ENCODE results near the gene SRC. TPM values are rescaled to one million over a fixed set of nuclear protein-coding genes. Genes with fewer than 3 reads are reported as not detected.

The SRC gene
- total and polyA plus RNA-seq, 2 of the 8 experiments (the other 6 are each of a cell fraction or from before 2014, with no cell fraction given), result 27.6 to 28.8 TPM

DNA sequence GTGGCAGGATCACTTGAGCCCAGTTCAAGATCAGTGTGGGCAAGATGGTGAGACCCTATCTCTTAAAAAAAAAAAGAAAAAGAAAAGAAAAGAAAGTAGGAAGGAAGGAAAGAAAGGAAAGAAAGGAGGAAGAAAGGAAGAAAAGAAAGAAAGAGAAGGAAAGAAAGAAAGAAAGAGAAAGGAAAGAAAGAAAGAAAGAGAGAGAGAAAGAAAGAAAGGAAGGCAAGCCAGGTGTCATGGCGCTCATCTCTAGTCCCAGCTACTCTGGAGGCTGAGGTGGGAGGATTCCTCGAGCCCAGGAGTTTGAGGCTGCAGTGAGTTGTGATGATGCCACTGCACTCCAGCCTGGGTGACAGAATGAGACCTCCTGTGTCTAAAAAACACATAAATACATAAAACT lies 11.5 kb upstream of the SRC start:
- H3K9ac ChIP-seq (replicated peaks in 1 of 4; ENCODE audit: extremely low read depth in 1 of 4, low read depth in 3 of 4, low read length in 3 of 4), result no peak overlapping the region
- no peaks in the 10 kb centered on the region for H3K27me3 ChIP-seq (replicated peaks in 1 of 4; ENCODE audit: control insufficient read depth in 3 of 4, extremely low read depth in 1 of 4, insufficient read depth in 3 of 4, low read length in 3 of 4)
- no peak overlapping the region for H3K56ac ChIP-seq (replicated peaks; ENCODE audit: insufficient read length, low read depth, low read length)
- no peak overlapping the region for H4K5ac ChIP-seq (ENCODE audit: insufficient read length, low read depth, low read length)
- WGBS, 2 experiments (ENCODE audit: extremely low coverage in 1 of 2, insufficient coverage in 1 of 2, insufficient read length in 1 of 2, insufficient replicate concordance in 2 of 2, low coverage in 1 of 2, low lambda C conversion rate in 2 of 2, missing lambda C conversion rate in 1 of 2), result 96% methylated on average over 2 of the region's 2 CpGs; no CpG with 5 or more reads in 1 of the 2 experiments
- H3K36me3 ChIP-seq (ENCODE audit: control insufficient read depth in 2 of 4, insufficient read depth in 4 of 4, low read length in 3 of 4), result no peaks in the 10 kb centered on the region
- H3K9me3 ChIP-seq (ENCODE audit: insufficient read depth in 2 of 2, low read depth in 1 of 2, low read length in 1 of 2), result no peaks in the 10 kb centered on the region
- H2BK5ac ChIP-seq (ENCODE audit: low read depth, low read length), result no peak overlapping the region
- no peak for FAIRE-seq
- no peak overlapping the region for H2AFZ ChIP-seq (ENCODE audit: low read length)
- H3K4ac ChIP-seq (replicated peaks; ENCODE audit: insufficient read length, low read depth, low read length), result no peak overlapping the region
- H3K23ac ChIP-seq (ENCODE audit: insufficient read length), result no peak overlapping the region
- no peaks in the 10 kb centered on the region for H3K79me2 ChIP-seq (ENCODE audit: control insufficient read depth in 1 of 2, insufficient read depth in 2 of 2, low read length in 2 of 2)
- no peak overlapping the region for H2BK120ac ChIP-seq (replicated peaks; ENCODE audit: low read depth, low read length)
- H2BK15ac ChIP-seq (ENCODE audit: low read length), result no peak overlapping the region
- ChIA-PET POLR2A (ENCODE audit: partially characterized antibody) (interaction anchor here (7.7 kb wide), 1 partner anchor 12 kb away, joined by 50 read pairs; the partner anchor contains the start of gene SRC), CTCF (ENCODE audit: partially characterized antibody) (interaction anchor here (0.8 kb wide), 1 partner anchor 54 kb away, joined by 3 read pairs; no protein-coding TSS in a partner anchor)
- peaks cover 0 to 8% (median 2%) of the 10 kb centered on the region in 4 experiments; a peak in 3 of 7 replicates for H3K4me1 ChIP-seq (replicated peaks in 1 of 4; ENCODE audit: control insufficient read depth in 3 of 4, insufficient read depth in 4 of 4, low read length in 3 of 4)
- H3K79me1 ChIP-seq (ENCODE audit: low read depth, low read length), result no peaks in the 10 kb centered on the region
- no peak overlapping the region for H3K18ac ChIP-seq (ENCODE audit: extremely low read depth, low read length)
- no peak overlapping the region for H2AK5ac ChIP-seq (ENCODE audit: low read depth, low read length)
- no peaks in the 10 kb centered on the region for H3K23me2 ChIP-seq (ENCODE audit: low read depth, low read length)
- H3K4me3 ChIP-seq (ENCODE audit: extremely low read depth in 1 of 4, insufficient read depth in 2 of 4, low read depth in 3 of 4, low read length in 4 of 4), result no peak overlapping the region
- H3K14ac ChIP-seq (ENCODE audit: insufficient read length), result no peak overlapping the region
- no peak overlapping the region for H4K91ac ChIP-seq (replicated peaks; ENCODE audit: insufficient read length, low read length)
- no peak for DNase-seq (ENCODE audit: low read depth in 1 of 2, low spot score in 2 of 2)
- H4K20me1 ChIP-seq (replicated peaks in 1 of 2; ENCODE audit: control insufficient read depth in 1 of 2, insufficient read depth in 2 of 2, low read length in 2 of 2), result no peaks in the 10 kb centered on the region
- H2BK20ac ChIP-seq (ENCODE audit: low read length), result no peak overlapping the region
- H3K4me2 ChIP-seq (ENCODE audit: insufficient read depth in 1 of 2, low read depth in 2 of 2, low read length in 2 of 2), result no peak overlapping the region
- no peak overlapping the region for H3K27ac ChIP-seq (ENCODE audit: low read depth, low read length)
- no peak overlapping the region for H2BK12ac ChIP-seq (ENCODE audit: low read depth, low read length)
- no peak overlapping the region for H4K8ac ChIP-seq (ENCODE audit: extremely low read depth, insufficient read depth, low read length)
- no peak for TF ChIP-seq SAP30 (IDR thresholded peaks at IDR 0.05; ENCODE audit: insufficient read depth, insufficient replicate concordance, low read length)
- no peak for TF ChIP-seq POLR2AphosphoS5 (IDR thresholded peaks at IDR 0.05; ENCODE audit: low read depth, low read length)
- no peak for TF ChIP-seq RFX5 (IDR thresholded peaks at IDR 0.05; ENCODE audit: borderline replicate concordance, low read depth, low read length)
- TF ChIP-seq EGR1 (IDR thresholded peaks at IDR 0.05; ENCODE audit: borderline replicate concordance, low read depth, low read length), result no peak
- no peak for TF ChIP-seq SRF (IDR thresholded peaks at IDR 0.05; ENCODE audit: low read depth, low read length)
- TF ChIP-seq JUND (IDR thresholded peaks at IDR 0.05; ENCODE audit: low read length), result no peak
- TF ChIP-seq CBX8 (IDR thresholded peaks at IDR 0.05; ENCODE audit: borderline replicate concordance, low read depth, low read length), result no peak
- no peak for TF ChIP-seq FOSL1 (IDR thresholded peaks at IDR 0.05; ENCODE audit: insufficient read depth, low read depth, low read length)
- TF ChIP-seq TEAD4 (IDR thresholded peaks at IDR 0.05; ENCODE audit: low read depth, low read length), result no peak
- no peak for TF ChIP-seq CHD1 (IDR thresholded peaks at IDR 0.05; ENCODE audit: low read depth, low read length)
- no peak for TF ChIP-seq BACH1 (IDR thresholded peaks at IDR 0.05; ENCODE audit: low read length)
- TF ChIP-seq RBBP5 (IDR thresholded peaks at IDR 0.05; ENCODE audit: borderline replicate concordance, low read depth, low read length), result no peak
- no peak for TF ChIP-seq TAF7 (optimal IDR thresholded peaks at IDR 0.05; ENCODE audit: borderline replicate concordance, low read depth, low read length)
- no peak for TF ChIP-seq POLR2A (IDR thresholded peaks at IDR 0.05; ENCODE audit: control extremely low read depth in 1 of 2, low read depth in 2 of 2, low read length in 2 of 2)
- no peak for TF ChIP-seq CEBPB (IDR thresholded peaks at IDR 0.05; ENCODE audit: low read depth, low read length)
- no peak for TF ChIP-seq EP300 (IDR thresholded peaks at IDR 0.05; ENCODE audit: borderline replicate concordance in 1 of 2, low read depth in 2 of 2, low read length in 2 of 2)

All from H1 (cell line).